HEK293T (cell line): ENCODE measurements around the gene ANGPTL2.

Source experiments
- CTCF ChIA-PET: fragments of 350-600 bp; formaldehyde crosslinking; extraction: SDS; loops from one replicate; lab custom pipeline; 2021; ENCODE audit warnings: antibody characterized with exemption, inconsistent platforms; lab: Yijun Ruan, JAX
- POLR2A ChIA-PET: fragments of 350-600 bp; formaldehyde crosslinking; extraction: SDS; loops from one replicate; lab custom pipeline; 2020; ENCODE audit warnings: antibody characterized with exemption, inconsistent platforms; lab: Yijun Ruan, JAX
- DNase-seq: peaks from one replicate; pipeline ENCODE4 v3.0.0; 2012; ENCODE audit warnings: mixed read lengths; ENCODE audit errors: extremely low spot score
- ARNT ChIP-seq: fragments of 450-650 bp; IDR thresholded peaks from 2 replicates; pipeline ENCODE4 v1.6.1; 2017; ENCODE audit warnings: mild to moderate bottlenecking
- BHLHE40 ChIP-seq: fragments of 450-650 bp; IDR thresholded peaks from 2 replicates; pipeline ENCODE4 v1.6.1; 2016; ENCODE audit warnings: mild to moderate bottlenecking, moderate library complexity, borderline replicate concordance
- CTBP1 ChIP-seq: fragments of 450-650 bp; IDR thresholded peaks from 2 replicates; pipeline ENCODE4 v1.6.1; 2016; ENCODE audit warnings: borderline replicate concordance
- ELF4 ChIP-seq: fragments of 450-650 bp; IDR thresholded peaks from 2 replicates; pipeline ENCODE4 v1.6.1; 2017; ENCODE audit warnings: antibody characterized with exemption
- FOXA1 ChIP-seq: fragments of 450-650 bp; IDR thresholded peaks from 2 replicates; pipeline ENCODE4 v1.6.1; 2016; ENCODE audit warnings: mild to moderate bottlenecking
- FOXK2 ChIP-seq: fragments of 450-650 bp; IDR thresholded peaks from 2 replicates; pipeline ENCODE4 v1.6.1; 2016; ENCODE audit warnings: mild to moderate bottlenecking
- FOXM1 ChIP-seq: fragments of 450-650 bp; IDR thresholded peaks from 2 replicates; pipeline ENCODE4 v1.6.1; 2017; ENCODE audit warnings: mild to moderate bottlenecking, borderline replicate concordance
- HDGF ChIP-seq: fragments of 450-650 bp; IDR thresholded peaks from 2 replicates; pipeline ENCODE4 v1.6.1; 2017; ENCODE audit warnings: antibody characterized with exemption, borderline replicate concordance
- L3MBTL2 ChIP-seq: fragments of 450-650 bp; conservative IDR thresholded peaks from 2 replicates; pipeline ENCODE4 v1.6.1; 2016; ENCODE audit warnings: mild to moderate bottlenecking
- LEF1 ChIP-seq: fragments of 450-650 bp; IDR thresholded peaks from 2 replicates; pipeline ENCODE4 v1.6.1; 2017; ENCODE audit warnings: mild to moderate bottlenecking, borderline replicate concordance
- NFRKB ChIP-seq: fragments of 450-650 bp; IDR thresholded peaks from 2 replicates; pipeline ENCODE4 v1.6.1; 2016; ENCODE audit warnings: mild to moderate bottlenecking, moderate library complexity
- SP1 ChIP-seq: fragments of 450-650 bp; IDR thresholded peaks from 2 replicates; pipeline ENCODE4 v1.6.1; 2017
- SUZ12 ChIP-seq: fragments of 450-650 bp; IDR thresholded peaks from 2 replicates; pipeline ENCODE4 v1.6.1; 2016; ENCODE audit warnings: mild to moderate bottlenecking
- TARDBP ChIP-seq: fragments of 450-650 bp; IDR thresholded peaks from 2 replicates; pipeline ENCODE4 v1.6.1; 2016
- ZNF384 ChIP-seq: fragments of 450-650 bp; IDR thresholded peaks from 2 replicates; pipeline ENCODE4 v1.6.1; 2016
- TF ChIP-seq, protein P1 (sequence below): fragments of 450-650 bp; IDR thresholded peaks from 2 replicates; pipeline ENCODE4 v1.6.1; 2016

The ANGPTL2 gene

DNA sequence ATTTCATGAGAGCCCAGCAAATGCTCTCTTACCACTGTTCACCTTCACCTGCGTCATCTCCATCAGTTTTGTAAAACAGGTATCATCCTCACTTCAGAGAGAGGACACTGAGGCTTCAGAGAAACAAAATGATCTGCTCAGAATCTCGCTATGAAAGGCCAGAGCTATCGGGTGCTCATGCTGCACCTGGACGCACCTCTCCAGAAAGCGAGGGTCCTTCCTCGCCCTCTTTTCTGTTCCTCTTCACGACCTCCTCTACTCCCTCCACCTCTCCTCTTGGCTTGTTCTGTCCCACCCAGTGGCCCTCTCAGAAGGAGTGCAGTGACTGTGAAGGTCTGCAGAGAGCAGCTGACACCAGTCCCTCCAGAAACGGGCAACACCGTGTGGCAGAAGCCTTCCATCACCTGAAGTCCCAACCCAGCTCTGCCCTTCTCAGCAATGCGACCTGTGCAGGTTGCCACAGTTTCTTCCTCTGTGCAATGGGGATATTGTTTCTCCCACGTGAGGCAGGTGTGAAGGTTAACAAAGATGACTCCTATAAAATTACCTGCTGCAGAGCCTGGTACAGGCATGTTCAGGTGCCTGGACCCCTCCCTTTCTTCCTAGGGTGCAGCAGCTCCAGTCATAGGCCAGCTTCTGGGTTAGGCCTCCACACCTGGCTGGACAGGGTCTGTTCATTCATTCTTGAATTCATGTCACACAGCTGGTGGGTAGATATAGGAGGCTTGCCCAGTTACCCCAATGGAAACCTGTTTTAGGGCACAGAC is 45.3 kb upstream of the ANGPTL2 start:
- DNase-seq: no peak
- CTCF ChIA-PET: no interaction called here
- no peak for TF ChIP-seq ZNF384
- TF ChIP-seq FOXA1: no peak
- TF ChIP-seq HDGF: no peak
- no peak for TF ChIP-seq BHLHE40
- no peak for TF ChIP-seq FOXM1
- TF ChIP-seq CTBP1: no peak
- TF ChIP-seq ELF4: no peak
- no peak for TF ChIP-seq SUZ12
- no peak for TF ChIP-seq FOXK2
- TF ChIP-seq L3MBTL2: no peak
- TF ChIP-seq NFRKB: no peak
- no peak for TF ChIP-seq SP1
- no peak for TF ChIP-seq TARDBP
- TF ChIP-seq ARNT: no peak
- POLR2A ChIA-PET: no interaction called here

DNA sequence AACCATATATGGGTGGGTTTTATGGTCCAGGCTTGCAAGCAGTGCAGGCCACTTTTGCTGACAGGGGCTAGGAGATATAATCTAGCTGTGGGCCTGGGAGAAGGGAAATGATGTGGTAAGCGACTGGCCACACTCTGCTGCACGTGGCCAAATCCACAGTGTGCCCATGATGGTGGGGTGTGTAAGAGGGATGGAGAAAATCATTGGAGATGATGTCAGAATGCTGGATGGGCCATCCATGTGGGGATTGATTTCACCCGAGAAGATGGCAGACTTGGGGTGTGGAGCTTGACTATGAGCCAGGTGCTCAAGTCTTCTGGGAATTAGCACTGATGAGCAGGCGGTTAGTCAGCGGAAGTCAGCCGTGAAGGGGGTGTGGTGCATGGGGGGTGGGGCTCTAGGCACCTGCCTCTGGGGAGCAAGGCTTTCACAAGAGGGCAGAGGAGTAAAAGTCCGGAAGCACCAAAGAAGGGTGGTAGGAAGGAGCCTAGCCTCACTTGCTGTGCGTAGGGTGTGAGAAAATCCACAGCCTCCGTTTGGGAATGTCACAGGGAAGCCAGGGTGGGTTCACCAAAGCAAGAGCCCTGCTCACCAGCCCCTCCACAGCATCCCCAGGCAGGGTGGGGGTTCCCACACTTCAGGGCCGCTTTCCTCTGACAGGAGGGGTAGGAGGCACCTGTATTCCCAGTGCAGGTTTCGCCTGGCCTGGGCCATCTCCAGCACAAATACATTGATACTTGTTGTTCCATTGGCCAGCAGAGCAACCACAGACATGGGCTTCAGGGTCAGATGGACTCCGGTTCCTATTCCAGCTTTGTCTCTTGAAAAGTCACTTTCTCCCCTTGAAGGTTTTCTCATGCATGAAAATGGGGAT is 44.5 kb upstream of the ANGPTL2 start:
- POLR2A ChIA-PET: no interaction called here
- no peak for TF ChIP-seq FOXK2
- no peak for TF ChIP-seq TARDBP
- no peak for DNase-seq
- CTCF ChIA-PET: no interaction called here

DNA sequence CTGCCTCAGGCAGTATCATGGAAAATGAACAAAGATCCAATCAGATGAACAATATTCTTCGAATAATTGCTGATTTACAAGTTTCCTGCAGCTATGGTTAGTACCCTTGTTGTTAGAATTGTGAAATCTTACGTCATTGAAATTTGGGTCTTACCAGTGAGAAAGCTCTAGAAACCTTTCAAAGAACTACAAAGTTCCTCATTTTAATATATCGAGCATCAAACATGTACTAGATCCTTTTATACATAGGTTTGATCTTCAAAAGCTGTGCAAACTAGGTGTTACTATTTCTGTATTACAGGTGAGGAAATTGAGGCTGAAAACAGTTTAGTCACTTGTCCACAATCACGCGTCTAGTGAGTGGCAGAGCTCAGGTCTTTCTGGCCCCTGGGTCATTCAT is 43.7 kb upstream of the ANGPTL2 start:
- DNase-seq: no peak
- ChIA-PET CTCF (no interaction called here), POLR2A (no interaction called here)
- TF ChIP-seq SP1 (no peak), TARDBP (no peak), LEF1 (no peak), ZNF384 (no peak), SUZ12 (no peak), FOXA1 (no peak), L3MBTL2 (no peak), CTBP1 (no peak), ARNT (no peak)

DNA sequence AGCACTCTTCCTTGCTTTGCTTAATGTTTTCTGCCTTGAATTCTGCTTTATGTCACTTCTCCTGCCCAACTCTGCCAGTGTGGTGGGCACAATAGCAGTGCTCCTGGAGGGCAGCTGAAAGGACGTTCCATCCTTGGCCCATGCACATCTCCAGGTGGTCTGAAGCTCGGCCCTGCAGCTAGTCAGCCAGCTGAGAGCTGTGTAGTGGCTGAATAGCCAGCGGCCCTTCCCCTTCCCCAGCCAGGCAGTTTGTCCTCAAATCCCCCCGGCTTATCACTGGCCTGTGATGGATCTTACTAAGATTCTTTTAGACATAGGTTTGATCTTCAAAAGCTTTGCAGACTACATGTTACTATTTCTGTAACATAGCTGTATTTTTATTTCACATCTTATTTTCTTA is 42.7 kb upstream of the ANGPTL2 start:
- POLR2A ChIA-PET: no interaction called here
- TF ChIP-seq, protein P1, sequence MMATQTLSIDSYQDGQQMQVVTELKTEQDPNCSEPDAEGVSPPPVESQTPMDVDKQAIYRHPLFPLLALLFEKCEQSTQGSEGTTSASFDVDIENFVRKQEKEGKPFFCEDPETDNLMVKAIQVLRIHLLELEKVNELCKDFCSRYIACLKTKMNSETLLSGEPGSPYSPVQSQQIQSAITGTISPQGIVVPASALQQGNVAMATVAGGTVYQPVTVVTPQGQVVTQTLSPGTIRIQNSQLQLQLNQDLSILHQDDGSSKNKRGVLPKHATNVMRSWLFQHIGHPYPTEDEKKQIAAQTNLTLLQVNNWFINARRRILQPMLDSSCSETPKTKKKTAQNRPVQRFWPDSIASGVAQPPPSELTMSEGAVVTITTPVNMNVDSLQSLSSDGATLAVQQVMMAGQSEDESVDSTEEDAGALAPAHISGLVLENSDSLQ: no peak
- no peak for TF ChIP-seq ELF4
- TF ChIP-seq CTBP1: no peak
- no peak for TF ChIP-seq HDGF
- TF ChIP-seq NFRKB: no peak
- TF ChIP-seq ARNT: no peak
- TF ChIP-seq FOXK2: no peak
- no peak for TF ChIP-seq FOXM1
- CTCF ChIA-PET: no interaction called here
- DNase-seq: no peak

DNA sequence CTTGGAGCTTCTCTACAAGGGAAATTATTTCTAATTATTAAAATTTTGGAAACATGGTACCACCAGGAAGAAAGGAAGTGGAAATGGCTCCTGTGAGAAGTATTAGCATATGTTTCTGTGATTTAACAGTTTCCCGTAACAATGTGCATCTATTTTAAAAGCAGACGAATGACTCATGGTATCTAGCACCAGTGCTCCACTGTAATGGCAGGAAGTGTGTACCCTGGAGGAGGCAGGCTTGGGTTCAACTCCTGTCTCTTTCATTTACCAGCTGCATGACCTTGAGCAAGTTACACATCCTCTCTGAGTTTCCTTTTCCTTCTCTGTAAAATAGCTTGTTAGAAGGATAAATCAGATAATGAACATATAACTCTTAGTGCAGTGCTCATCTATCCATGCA is 41.0 kb upstream of the ANGPTL2 start:
- DNase-seq: no peak
- CTCF ChIA-PET: no interaction called here
- POLR2A ChIA-PET: no interaction called here
- TF ChIP-seq NFRKB: no peak
- no peak for TF ChIP-seq ELF4
- no peak for TF ChIP-seq FOXM1
- TF ChIP-seq TARDBP: no peak
- no peak for TF ChIP-seq ZNF384
- no peak for TF ChIP-seq HDGF
- TF ChIP-seq SUZ12: no peak
- TF ChIP-seq CTBP1: no peak
- no peak for TF ChIP-seq FOXA1
- TF ChIP-seq FOXK2: no peak
- no peak for TF ChIP-seq BHLHE40

DNA sequence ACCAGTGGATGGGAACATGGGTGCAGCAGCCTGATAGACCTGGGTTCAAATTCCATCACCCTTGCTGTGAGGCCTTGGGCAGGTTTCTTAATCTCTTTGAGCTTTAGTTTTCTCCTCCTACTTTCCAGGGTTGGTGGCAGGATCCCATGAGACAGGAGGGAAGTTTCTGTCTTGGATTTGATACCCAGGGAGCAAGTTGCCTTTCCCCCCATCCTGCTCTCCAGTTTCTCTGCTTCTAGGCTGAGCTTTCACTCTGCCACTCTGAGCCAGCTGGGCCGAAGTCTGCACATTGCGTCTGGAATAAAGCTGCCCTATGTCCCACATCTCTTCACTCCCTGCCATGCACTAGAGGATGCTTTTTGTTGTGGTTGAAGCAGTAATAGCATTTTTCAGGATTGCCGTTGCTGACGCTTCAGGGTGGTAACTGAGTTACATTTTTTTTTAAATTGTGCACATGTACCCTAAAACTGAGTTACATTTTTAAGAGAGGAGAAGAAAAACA is 40.5 kb upstream of the ANGPTL2 start:
- TF ChIP-seq TARDBP: no peak
- ChIA-PET POLR2A (no interaction called here), CTCF (interaction anchor here (0.7 kb wide), 1 partner anchor 160 kb away, joined by 3 read pairs; no protein-coding TSS in a partner anchor)
- DNase-seq: no peak

DNA sequence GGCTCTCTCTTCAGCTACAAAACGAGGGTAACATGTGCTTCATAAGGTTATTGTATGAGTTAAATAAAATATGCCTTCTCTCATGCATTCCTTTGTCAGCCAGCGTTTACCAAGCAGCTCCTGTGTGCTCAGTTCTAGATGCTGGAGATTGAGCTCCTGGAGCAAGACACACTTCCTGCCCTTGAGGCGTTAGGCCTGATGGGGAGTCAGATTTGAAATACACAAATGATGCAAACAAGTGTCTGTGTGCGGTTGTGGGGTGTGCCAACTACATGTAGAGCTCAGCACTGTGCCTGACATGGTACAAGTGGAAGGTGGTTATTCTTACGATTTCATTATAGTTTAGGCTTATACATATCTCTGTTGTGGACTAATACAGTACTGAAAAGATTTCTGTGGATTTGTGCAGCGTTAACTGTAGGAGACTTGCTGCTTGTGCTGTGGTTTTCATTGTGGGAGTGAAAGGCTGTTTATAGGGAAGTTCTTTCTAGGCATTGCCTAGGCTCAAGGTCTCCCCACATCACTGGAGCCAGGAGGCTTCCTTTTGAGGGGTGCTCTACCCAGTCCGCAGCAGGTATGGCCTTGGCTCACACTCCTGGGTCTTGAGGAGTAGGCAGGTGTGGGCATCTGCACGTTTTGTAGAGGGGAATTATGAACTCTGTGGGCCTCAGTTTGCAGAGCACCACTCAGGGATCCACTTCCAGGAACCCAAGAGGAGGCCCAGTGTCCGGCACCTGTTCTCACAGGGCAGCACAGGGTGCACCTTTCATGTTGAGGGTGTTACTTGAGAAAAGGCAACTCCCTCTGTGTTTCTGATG is 39.8 kb upstream of the ANGPTL2 start:
- ChIA-PET CTCF (interaction anchor here (0.7 kb wide), 1 partner anchor 161 kb away, joined by 3 read pairs; no protein-coding TSS in a partner anchor), POLR2A (no interaction called here)
- TF ChIP-seq HDGF (no peak), NFRKB (no peak), ELF4 (no peak), ARNT (no peak), ZNF384 (no peak), LEF1 (no peak), SUZ12 (no peak), L3MBTL2 (no peak), FOXM1 (no peak), BHLHE40 (no peak), CTBP1 (no peak), TARDBP (no peak), FOXK2 (no peak), SP1 (no peak), FOXA1 (no peak)
- TF ChIP-seq, protein P1: no peak
- no peak for DNase-seq
